ENCODE data around the gene NEK1.
"Not testable (repeated sequence)": the region's sequence is repeated elsewhere in the genome, so short reads cannot be mapped to it uniquely, and the experiment has no call there.

DNA sequence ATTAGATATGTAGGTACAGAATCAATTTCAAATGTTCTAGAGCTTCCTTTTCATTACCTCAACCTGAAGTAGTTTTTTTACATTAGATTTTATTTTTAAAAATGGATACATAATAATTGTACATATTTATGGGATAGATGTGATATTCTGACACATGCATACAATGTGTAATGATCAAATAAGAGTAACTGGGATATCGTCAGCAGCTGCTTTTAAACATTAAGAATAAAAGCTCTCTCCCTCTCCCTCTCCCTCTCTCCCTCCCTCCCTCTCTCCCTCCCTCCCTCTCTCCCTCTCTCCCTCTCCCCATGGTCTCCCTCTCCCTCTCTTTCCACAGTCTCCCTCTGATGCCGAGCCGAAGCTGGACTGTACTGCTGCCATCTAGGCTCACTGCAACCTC, 43.2 kb downstream of the NEK1 start:
- TF ChIP-seq, protein P1, sequence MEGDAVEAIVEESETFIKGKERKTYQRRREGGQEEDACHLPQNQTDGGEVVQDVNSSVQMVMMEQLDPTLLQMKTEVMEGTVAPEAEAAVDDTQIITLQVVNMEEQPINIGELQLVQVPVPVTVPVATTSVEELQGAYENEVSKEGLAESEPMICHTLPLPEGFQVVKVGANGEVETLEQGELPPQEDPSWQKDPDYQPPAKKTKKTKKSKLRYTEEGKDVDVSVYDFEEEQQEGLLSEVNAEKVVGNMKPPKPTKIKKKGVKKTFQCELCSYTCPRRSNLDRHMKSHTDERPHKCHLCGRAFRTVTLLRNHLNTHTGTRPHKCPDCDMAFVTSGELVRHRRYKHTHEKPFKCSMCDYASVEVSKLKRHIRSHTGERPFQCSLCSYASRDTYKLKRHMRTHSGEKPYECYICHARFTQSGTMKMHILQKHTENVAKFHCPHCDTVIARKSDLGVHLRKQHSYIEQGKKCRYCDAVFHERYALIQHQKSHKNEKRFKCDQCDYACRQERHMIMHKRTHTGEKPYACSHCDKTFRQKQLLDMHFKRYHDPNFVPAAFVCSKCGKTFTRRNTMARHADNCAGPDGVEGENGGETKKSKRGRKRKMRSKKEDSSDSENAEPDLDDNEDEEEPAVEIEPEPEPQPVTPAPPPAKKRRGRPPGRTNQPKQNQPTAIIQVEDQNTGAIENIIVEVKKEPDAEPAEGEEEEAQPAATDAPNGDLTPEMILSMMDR (conservative IDR thresholded peaks at IDR 0.05; ENCODE audit: low read length): not testable (repeated sequence)
- not testable (repeated sequence) for TF ChIP-seq EZH2phosphoT487 (IDR thresholded peaks at IDR 0.05; ENCODE audit: borderline replicate concordance, low read depth, low read length)
